ENCODE data around the gene IFNGR2.

- TF ChIP-seq RCOR1 (IDR thresholded peaks at IDR 0.05; ENCODE audit: insufficient replicate concordance, low read length) (no peak), POLR2A (IDR thresholded peaks at IDR 0.05; ENCODE audit: low read depth, low read length) (no peak), SMC3 (IDR thresholded peaks at IDR 0.05; ENCODE audit: low read depth, low read length) (no peak), CEBPB (IDR thresholded peaks at IDR 0.05; ENCODE audit: low read depth, low read length) (no peak), CHD1 (IDR thresholded peaks at IDR 0.05; ENCODE audit: low read depth, low read length) (no peak)
- TF ChIP-seq, protein P1, sequence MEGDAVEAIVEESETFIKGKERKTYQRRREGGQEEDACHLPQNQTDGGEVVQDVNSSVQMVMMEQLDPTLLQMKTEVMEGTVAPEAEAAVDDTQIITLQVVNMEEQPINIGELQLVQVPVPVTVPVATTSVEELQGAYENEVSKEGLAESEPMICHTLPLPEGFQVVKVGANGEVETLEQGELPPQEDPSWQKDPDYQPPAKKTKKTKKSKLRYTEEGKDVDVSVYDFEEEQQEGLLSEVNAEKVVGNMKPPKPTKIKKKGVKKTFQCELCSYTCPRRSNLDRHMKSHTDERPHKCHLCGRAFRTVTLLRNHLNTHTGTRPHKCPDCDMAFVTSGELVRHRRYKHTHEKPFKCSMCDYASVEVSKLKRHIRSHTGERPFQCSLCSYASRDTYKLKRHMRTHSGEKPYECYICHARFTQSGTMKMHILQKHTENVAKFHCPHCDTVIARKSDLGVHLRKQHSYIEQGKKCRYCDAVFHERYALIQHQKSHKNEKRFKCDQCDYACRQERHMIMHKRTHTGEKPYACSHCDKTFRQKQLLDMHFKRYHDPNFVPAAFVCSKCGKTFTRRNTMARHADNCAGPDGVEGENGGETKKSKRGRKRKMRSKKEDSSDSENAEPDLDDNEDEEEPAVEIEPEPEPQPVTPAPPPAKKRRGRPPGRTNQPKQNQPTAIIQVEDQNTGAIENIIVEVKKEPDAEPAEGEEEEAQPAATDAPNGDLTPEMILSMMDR (conservative IDR thresholded peaks at IDR 0.05; ENCODE audit: low read depth, low read length): no peak
Measured at GRCh38 chr21:33414926-33415325, 11.7 kb downstream of the IFNGR2 start.
